ENCODE data around the gene CACNA1B.

The CACNA1B gene

DNA sequence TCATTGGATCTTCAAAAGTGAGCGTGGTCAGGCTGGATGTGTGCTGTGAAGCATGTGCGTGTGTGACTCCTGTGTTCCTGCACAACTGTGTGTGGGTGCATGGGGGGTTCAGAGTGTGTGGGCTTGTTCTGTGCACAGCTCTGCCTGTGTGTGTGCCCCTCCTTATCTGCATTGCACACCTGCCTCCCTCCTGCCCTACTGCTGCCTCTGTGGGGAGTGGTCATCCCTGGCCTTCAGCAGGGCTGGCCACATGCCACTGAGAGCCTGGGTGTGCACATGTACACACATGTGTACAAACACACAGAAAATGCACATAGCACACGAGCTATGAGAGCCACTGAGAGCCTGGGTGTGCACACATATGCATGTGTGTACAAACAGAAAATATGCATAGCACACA is 92.1 kb downstream of the CACNA1B start:
- no peak for DNase-seq

DNA sequence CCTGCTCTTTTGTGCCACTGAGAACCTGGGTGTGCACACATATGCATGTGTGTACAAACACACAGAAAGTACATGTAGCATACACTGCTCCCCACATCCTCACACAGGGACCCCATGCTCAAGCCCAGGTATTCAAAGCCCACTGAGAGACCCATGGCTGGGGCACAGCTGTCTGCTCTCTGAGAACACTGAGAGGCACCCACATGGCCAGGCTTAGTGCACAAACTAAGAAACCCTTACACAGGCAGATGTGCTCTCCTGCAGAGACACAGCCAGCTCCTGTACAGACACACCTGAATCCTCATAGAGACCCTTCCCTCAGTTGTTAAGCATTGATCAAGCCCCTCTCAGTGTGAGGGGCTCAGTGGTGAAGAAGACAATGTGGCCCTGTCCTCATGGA is 92.5 kb downstream of the CACNA1B start:
- no peak for DNase-seq

DNA sequence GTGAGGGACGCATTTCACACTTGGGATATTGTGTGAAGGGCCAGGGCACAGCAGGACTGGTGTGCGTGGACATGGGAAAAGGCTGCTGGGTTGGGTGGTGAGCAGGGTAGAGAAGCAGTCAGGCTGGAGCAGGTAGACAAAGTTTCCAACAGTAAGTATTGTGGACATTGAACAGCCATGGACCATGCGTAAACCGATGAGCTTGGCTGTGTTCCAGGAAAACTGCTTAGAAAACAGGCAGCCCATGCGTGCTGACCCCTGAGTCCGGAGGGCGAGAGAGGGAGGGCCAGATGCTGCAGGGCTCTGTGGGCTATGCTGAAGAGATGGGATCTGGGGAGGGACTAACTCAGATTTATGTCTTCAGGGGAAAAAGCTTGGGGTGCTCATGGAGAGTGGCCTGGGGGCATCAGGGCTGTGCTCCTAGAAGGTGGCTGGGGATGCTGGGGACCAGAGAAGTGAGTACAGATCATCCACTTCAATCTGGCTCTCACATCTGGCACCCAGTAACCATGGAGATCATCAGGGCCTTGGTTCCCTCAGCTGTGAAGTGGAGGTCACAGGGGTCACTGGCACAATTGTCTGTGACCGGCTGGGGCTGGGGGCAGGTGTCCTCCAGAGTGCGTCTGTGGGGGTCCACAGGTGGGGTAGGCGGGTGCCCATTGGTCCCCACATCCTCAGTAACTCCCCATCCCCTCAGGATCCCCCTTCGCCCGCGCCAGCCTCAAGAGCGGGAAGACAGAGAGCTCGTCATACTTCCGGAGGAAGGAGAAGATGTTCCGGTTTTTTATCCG is 93.3 kb downstream of the CACNA1B start:
- DNase-seq = peak; percentile 6

DNA sequence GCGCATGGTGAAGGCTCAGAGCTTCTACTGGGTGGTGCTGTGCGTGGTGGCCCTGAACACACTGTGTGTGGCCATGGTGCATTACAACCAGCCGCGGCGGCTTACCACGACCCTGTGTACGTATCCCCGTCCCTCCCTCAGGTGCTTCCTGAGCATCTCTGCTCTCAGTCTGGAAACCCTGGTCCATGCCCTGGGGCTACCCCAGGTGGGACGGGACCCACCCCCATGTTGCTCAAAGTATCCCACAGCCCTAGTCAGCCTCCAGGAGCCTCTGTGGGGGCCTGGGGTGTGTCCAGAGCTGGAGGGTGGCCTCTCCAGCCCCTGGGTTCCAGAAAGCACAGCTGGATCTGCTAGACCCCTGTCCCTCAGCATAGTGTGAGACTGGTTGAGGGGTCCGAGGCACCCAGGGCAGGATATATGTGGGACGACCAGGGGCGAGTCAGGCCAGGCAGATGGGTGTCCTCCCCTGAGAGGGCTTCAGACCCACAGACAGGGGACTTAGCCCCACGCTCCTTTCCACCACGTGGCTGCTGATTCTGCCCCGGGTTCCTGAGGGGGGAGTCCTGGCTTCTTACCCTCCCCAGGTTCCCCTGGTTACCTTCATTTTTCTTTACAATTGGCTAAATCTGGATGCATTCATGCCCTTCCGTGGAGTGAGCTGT is 94.0 kb downstream of the CACNA1B start:
- no peak for DNase-seq

DNA sequence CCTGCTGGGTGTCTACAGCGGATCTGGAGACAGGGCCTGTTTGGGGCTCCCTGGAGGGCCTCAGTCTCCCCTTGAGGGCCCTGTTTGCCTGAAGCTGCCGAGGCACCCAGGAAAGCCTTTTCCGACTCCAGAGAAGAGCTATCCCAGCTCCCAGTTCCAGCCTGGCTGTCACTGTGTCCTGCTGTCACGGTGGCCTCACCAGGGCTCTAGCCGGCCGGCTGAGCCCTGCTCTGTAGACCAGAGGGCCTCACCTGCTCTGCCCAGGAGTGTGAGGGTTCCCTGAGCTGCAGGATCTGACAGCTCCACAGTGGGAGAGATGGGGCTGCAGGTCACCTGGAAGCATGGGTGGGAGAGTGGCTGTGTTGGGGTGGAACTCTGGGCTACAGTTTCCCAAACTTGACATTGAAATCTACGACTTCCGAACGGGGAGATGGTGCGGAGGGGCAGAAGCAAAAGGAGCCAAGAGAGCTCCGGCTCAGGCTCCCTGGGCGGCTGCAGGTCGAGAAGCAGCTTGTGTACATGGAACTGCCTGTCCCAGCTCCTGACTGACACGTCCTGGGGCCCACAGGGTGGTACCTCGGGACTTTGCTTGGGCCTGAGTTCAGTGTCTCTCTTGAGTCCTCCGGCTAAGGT is 94.9 kb downstream of the CACNA1B start:
- DNase-seq = no peak

DNA sequence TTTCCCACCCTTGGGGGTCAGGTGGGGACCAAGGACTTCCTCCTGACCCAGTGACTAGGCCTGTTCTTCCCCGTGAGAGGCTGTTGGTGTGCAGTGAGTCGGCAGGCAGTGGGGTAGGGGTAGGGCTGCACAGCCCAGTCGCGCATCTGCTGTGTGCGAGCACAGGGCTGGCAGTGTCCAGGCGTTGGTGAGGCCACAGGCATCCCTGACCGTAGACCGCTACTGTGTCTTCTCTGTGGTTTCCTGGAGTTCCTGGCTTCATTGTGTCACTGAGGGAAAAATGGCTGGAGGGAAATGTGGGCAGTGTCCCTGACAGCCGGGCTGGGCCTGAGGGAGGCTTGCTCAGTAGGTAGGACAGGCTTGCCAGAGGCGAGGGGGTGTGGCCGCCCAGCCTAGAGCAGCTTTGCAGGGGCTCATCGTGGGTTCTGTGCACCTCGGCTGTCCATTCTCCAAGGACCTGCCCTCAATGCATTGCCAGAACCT is 95.4 kb downstream of the CACNA1B start:
- no peak for DNase-seq

DNA sequence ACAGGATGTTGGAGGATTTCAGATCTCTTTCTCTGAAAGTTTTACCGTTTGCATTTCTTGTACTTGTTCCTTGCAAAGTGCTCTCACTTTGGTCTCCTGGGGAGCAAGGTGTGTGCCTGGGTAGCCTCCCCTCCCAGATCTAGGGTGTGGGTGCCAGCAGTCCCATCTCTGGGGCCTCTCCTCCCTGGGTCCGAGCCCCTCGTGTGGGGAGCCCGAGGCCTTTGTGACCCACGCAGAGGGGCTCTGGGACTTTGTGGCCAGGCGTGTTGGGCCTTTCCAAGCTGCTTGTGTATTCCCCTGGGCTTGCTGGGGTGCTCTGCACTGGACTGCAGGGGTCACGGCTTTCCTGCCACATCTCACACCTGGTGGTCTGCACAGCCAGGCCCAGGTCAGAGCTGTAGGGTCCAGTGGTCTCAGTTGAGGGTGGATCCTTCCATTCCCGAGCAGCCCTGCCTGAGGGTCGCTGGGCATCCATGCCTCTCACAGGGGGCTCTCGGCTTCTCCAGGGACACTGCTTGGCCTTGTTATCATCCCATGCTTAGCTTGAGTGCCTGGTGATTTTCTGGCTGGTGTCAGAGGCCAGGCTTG is 96.3 kb downstream of the CACNA1B start:
- no peak for DNase-seq

DNA sequence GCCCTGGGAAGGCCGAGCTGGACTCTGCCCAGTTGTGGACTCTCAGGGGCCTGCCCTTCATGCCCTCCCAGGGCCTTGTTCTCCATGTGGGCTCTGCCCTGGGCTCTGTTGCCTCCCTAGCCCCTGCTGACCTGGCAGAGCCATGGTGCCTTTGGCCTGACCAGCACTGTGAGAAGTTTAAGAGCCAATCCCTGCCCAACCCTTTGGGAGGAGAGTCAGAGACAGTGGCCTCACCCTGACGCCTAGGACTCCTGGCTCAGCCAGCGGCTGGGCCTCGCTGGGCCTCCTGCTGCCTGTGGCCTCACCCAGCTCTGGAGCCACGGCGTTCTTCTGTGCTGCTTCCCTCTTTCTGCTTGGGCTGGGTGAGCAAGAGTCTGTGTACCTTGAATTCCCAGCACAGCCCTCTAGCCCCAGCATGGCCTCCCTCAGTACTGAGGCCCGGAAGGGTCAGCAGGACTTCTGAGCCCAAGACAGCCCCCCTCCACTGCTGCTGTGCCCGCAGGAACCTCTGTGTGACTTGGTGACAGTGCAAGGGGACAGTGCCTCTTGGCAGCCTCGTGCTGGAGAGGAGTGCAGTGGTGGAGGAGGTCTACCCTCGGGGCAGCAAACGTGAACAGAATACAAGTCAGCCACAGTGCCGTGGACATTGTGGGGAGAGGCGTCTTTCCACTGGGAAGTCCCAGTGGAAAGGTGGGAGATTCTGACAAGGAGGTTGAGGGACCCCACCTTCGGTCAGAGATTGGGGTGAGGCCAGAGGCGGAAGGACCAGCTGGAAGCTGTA is 97.4 kb downstream of the CACNA1B start:
- DNase-seq = no peak

DNA sequence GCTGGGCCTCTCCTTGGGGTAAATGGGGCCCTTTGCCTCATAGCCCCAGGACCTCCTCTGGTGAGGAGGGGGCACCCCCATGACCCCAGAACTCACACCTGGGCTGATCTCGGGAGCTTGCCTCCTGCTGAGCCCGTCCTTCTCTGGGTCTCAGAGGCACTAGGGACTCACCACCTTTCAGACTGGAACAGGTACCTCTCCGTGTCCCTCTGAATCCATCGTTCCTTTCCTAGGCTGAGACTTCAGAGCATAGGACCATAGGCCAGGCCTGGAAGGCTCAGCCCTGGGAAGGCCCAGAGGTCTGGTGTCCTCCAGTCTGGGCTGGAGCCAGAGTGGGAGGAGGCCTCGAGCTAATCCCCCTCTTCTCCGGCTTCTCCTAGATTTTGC is 97.9 kb downstream of the CACNA1B start:
- no peak for DNase-seq

DNA sequence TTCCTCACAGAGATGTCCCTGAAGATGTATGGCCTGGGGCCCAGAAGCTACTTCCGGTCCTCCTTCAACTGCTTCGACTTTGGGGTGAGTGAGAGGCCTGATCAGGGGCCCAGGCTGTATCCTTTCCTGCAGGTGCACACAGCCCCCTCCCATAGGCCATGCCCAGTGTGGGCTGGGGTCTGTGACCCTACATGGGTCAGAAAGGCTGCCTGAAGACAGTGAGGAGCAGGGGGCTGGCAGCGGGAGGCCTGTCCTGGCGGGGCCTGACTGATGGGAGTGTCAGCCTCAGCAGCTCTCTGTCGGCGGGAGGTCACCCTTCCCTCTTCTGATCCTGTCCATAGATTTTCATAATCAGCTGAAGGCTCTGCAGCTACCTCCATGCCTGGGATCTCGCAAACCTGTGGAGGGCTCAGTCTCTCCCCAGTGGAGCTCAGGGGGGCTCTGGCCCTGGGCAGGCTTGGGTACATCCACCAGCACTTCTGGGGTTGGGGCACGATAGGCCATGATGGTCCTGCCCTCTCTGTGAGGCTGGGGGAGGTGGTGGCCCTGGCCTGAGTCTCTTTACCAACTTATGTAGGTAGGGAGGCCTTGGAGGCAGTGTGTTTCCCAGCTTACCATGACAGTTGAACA is 98.5 kb downstream of the CACNA1B start:
- no peak for DNase-seq

DNA sequence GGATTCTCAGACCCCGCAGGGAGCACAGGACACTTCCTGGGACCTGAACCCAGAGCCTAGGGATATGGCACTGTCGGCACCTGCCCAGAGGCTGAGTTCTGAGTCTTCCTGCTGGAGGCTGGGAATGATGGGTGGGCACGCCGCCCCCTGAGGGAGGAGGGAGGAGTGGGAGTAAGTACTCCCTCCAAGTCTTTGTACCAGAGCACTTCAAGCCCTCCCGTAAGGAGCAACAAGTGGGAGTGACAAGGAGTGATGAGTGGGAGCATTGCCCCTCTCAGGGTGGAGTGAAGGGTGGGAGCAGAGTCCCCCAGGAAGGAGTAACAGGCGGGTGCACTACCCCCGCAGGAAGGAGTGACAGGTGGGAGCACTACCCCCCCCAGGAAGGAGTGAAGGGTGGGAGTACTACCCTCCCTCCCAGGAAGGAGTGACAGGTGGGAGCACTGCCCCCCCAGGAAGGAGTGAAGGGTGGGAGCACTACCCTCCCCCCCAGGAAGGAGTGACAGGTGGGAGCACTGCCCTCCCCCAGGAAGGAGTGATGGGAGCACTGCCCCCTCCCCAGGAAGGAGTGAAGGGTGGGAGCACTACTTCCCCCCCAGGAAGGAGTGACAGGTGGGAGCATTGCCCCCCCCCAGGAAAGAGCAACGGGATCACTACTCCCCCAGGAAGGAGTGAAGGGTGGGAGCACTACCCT is 100.1 kb downstream of the CACNA1B start:
- DNase-seq = no peak

DNA sequence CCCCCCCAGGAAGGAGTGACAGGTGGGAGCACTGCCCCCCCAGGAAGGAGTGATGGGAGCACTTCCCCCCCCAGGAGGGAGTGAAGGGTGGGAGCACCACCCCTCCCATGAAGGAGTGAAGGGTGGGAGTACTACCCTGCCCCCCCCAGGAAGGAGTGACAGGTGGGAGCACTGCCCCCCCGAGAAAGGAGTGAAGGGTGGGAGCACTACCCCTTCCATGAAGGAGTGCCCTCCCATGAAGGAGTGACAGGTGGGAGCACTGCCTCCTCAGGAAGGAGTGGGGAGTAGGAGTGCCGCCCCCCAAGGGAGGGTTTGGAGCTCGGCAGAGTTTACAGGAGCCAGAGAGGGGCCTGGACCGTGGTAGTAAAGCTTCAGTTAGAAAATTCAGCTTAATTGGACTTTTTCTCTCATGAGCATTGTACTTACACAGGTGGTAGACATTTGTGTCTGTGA is 100.7 kb downstream of the CACNA1B start:
- no peak for DNase-seq

DNA sequence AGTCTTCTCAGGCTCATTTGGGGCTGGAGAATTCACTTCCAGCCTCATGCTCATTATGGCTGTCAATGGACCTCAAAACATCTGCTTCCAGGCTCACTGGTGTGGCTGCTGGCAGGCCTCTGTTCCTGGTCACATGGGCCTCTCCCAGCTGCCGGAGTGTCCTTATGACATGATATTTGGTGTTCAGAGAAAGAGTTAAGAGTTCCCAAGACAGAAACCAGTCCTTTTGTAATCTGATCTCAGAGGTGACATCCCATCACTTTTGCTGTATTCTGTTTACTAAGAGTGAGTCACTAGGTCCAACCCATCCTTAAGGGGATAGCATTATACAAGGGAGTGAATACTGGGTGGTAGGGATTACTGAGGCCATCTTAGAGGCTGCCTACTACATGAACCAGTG is 104.6 kb downstream of the CACNA1B start:
- DNase-seq = no peak

DNA sequence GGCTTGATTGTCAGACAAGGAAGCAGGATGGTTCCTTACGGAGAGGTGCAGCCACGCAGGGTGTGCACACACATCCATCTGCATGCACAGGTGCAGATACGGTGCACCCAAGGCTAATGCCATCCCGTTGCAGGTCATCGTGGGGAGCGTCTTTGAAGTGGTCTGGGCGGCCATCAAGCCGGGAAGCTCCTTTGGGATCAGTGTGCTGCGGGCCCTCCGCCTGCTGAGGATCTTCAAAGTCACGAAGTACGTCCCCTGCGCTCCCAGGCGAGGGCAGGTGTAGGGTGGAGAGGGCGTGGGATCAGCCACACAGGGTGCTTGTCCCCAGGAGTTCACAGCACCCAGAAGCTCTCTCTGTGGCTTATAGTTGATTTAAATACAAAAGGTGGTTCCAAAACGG is 106.4 kb downstream of the CACNA1B start:
- DNase-seq = no peak

DNA sequence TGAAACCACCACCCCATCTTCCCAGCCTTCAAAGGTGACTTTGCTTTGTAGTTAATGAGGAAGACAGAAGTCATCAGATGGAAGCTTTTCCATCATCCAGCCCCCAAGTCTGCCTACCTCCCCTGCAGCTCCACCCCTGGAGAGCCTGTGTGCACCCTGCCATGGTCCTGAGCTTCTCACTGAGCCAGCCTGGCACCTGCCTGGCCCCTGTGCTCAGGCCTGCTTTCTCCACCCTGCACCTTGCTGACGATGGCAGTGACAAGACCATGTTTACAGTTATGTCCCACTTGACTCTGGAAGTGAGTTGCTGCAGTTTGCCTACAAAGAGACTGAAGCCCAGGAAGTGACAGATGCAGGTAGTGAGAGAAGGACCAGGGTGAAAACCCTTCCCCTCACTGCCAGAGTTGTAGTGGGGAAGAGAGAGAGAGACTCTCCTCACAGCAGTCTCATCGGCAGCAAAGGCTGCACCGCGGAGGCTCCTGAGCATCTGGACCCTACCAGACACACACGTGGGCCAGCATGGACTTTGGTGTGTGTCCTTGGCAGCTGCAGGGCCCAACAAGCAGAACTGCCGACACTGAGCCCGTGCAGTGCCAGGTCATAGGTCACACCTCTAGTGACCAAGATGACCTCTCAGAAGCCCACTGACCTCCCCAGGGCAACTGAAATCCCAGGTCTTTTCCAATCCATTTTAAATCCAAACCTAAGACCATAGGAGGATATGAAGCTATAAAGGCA is 107.1 kb downstream of the CACNA1B start:
- DNase-seq = no peak

DNA sequence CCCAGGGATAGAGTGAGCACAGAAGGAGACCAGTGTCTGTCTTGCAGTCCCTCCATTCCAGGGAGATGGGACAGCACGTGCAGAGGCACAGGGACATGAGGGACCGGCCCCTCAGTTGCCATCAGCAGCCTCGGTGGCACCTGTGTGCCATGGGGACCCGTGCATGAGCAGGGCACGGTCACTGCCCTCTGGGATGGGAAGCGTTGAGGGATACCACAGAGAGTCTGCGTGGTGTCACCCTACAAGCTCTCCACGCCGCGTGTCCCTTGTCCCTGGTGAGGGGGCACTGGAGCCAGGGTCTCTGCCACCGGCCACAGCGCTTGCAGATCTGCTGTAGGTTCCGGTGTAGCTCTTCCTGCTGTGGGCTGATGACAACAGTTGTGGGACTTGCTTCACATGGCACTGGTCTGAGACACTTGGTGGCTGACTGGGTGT is 108.1 kb downstream of the CACNA1B start:
- DNase-seq = no peak

DNA sequence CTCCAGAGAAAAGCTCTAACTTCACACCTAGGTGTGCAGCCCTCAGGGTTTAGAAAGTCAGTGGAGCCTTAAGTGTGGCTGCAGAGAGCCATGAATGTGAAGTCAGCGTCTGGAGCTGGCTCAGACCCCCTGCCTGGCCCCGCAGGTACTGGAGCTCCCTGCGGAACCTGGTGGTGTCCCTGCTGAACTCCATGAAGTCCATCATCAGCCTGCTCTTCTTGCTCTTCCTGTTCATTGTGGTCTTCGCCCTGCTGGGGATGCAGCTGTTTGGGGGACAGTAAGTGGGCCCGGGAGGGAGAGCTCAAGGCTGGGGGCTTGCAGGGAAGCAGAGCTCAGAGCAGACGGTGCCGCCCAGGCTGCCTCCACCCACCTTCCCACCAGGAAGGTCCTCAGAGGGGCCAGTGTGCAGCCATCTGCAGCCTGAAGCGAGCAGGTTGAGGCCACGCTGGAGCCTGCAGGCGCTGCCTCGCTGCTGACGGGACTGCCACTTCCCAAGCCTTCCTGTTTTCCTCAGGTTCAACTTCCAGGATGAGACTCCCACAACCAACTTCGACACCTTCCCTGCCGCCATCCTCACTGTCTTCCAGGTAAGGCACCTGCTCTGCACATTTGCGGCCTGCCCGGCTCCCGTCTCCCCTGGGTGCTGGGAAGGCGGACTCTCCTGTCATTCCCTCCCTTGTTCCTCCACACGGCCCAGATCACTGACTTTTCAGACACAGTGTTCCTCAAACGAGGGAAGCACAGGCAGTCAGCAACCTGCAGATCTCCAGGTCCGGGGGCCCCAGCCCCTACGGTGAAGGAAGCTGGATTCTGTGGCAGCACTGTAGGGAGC is 108.9 kb downstream of the CACNA1B start:
- DNase-seq = no peak

DNA sequence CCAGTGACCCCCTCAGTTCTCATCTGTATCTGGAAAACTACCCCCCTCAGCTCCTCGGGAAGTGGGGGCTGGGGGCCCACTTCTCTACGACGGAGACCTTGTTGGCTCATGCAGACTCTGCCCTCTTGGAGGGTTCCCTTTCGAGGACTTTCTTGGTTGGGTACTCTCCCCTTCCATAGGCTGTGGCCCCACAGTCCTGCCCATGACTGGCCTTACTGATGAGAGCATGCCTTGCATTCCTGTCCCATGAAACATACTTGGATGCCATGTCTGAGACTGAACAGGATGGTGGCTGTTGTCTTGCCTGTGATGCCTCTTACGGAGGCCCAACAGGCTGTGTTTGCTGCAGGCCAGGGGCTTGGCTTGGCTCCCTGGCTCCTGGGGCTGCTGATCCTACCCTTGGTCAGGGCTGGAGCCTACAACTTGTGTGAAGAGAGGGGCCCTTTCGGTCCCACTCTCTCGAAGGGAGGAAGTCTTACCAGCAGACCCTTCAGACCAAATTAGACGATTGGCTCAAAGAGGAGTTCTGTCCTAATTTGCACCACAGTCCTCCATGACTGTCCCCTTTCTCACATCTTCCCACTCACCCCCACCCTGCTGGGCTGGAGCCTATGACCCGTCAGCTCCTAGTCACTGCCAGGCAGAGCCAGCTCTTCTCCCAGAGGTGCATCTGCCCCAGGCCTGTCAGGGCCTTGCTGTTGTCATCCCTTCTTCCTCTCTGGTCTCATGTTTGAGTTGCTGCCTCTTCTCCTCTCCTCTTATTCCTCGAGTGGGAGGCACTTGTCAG is 109.9 kb downstream of the CACNA1B start:
- no peak for DNase-seq

DNA sequence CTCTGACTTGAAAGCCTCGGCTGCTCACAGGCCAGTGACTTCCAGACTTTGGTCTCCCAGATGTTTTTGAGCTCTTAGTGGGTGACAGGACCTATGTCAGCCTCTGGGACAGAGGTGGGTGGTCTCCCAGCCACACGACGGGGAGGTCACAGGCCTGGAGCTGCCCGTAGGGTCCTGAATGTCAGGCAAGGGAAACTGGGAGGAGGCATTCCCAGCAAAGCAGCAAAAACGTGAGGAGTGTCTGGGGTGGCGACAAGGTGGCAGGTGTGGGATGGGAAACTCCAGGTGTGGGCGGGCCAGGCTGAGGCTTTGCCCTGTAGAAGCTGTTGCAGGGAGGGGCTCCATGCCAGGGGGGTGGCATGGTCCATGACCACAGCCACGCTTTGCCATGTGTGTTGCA is 110.5 kb downstream of the CACNA1B start:
- no peak for DNase-seq

Measured in NCI-H82 (cell line).